GM19467 (cell line): ENCODE results near the gene PKD1.
"Not testable (repeated sequence)": the region's sequence is repeated elsewhere in the genome, so short reads cannot be mapped to it uniquely, and the experiment has no call there.

Source experiments
- ATAC-seq: cut with Tn5 transposase; IDR thresholded peaks from one replicate; pipeline ENCODE4 v1.9.1; 2021; ENCODE audit warnings: mild to moderate bottlenecking, moderate library complexity; ENCODE audit not compliant: unreplicated experiment

PKD1 gene

DNA sequence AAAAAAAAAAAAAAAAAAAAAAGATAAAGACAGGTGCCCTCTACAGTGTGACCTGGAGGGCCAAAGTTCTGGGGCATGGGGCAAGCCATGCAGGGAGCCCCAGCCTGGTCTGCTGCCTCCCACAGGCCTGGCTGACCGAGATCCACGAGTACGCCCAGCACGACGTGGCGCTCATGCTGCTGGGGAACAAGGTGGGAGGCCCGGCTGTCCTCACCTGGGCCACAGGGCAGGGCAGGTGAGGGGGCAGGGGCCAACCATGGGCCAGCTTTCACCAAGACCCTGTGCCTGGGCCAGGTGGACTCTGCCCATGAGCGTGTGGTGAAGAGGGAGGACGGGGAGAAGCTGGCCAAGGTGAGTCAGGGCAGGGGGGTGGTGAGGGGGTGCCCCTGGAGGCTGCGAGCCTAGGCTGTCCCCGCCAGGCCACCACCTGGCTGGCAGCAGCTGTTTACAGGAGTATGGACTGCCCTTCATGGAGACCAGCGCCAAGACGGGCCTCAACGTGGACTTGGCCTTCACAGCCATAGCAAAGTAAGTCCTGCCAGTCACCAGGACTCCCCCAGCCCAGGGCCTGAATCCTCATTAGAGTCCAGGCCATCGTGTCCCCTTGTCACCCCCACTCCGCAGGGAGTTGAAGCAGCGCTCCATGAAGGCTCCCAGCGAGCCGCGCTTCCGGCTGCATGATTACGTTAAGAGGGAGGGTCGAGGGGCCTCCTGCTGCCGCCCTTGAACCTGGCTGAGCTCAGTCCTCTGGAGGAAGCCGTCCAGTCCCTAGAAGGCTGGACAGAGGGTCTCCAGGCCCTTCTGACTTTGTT, 17.2 kb upstream of the PKD1 start:
- no peak for ATAC-seq

DNA sequence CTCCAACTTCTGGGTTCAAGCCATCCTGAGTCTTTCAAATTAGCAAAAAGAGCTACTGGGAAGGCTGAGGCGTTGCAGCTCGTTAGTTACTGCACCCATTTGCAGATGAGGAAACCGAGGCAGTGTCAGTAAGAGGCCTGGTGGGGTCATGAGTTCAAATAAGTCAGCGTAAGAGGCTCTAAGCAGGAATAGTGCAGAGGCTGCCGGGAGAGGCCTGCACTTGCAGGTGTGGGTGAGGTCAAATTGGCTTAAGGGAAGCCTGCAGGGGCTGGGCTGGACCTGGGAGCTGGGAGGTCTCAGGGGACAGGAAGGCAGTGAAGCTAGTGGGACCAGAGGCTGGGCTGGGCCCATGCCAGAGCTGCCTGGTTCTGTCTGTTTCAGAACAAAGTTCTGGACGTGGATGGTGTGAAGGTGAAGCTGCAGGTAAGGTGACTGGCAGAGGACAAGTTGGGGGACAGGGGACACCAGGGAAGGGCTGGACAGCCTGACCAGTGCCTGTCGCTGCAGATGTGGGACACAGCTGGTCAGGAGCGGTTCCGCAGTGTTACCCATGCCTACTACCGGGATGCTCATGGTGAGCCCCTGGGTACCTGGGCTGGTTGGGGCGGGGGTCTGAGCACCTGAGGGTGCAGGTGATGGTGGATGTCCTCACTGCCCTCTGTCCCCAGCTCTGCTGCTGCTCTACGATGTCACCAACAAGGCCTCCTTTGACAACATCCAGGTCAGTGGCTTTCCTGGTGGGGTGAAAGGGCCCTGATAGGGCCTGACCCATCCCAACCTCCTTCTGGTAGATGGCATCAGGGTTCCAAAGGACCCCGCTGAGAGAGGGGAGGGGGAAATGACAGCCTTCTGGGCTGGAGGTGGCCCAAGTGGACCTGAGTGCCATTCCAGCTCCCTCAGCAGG, 15.7 kb upstream of the PKD1 start:
- no peak for ATAC-seq

DNA sequence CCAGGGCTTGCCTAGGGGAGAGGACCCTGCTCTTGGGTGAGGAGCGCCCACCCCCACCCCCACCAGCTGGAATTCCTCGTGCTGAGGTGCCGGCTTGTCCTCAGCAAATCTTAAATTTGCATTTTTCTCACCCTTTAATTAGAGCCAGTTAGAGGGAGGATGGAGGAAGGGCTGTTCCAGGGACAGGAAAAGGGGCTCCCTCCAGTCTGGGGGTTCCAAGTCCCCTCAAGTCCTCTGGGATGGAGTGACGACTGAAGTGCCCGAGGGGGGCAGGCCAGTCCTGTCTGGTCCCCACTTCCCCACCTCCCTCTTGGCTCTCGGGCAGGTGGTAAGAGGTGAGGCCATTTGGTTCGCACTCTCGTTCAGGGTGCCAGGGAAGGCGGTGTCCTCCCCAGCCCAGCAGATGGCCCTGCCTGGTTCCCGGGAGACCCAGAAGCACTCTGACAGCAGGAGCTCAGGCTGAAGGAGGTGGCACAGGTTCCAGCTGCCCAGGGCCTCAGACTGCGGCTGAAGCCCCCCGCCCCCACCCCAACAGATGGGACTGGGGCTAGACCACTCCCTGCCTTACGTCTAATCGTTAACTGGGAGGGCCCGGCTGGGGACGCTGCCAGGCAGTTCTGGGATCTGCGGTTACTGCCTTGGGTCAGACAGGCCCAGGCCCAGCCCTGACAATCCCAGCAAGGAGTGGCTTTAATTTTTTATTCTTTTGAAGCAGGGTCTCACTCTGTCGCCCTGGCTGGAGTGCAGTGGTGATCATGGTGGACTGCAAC, 14.9 kb upstream of the PKD1 start:
- ATAC-seq, result no peak

DNA sequence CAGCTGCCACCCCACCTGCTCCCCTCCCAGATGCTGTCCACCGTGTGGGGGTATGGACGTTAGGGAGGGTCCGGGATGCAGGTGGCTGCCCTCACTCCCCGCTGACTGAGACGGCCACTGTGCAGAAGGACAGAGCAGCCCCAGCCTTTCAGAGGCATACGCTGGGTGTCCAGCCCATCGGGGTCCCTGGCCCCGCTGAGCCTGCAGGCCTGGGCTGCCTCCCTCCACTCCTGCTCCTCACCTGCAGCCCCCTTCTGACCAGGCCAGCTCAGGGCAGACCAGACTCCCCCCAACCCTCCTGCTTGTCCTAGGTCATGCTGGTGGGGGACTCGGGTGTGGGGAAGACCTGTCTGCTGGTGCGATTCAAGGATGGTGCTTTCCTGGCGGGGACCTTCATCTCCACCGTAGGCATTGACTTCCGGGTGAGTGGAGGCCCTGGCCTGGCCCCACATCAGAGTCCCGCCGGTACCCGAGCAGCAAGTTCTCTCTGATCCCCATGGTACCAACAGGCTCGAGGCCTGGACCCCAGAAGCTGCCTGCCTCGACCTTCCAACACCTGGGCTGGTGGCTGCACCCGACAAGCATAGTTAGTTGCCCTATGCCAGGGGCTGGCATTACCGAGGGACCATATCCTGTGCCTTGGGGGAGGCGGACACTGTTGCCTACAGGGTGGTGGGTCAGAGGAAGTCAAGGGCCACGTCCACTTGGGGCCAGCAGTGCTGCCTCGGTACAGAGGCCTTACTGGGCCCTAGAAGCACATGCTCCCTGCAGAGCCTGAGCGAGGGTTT, 14.1 kb upstream of the PKD1 start:
- ATAC-seq, result no peak

DNA sequence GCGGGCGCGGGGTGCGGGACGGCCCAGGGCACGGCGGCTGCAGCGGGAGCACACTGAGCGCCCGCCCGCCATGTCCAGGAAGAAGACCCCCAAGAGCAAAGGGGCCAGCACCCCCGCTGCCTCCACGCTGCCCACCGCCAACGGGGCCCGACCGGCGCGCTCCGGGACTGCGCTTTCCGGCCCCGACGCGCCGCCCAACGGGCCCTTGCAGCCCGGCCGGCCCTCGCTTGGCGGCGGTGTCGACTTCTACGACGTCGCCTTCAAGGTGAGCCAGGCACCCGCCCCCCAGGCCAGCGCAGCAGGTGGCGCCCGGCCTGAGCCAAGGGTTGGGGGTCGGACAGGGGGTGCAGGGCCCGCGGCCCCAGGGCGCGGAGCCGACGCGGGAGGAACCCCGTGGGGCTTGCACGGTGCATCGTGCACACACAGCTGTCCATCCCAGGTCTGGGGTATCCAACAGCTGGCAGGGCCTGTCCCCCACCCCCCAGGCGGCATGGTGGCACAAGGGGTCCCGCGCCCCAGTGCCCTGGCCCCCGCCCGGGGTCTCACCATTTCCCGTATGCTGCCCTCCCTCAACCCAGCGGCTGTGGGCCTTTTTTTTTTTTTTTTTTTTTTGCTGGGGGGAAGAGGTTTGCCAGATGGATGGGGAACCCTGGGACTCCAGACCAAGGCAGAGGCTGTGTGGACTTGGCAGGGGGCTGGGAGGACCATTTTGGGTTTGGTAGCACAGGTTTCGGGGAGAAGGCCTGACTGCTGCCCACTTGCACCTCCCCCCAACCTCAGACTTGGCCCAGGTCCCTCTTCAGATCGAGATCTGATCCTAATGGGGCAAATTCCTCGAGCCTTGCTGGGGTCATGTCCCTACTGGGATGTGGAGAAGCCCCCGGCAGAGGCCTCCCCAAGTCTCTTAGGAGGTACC, 13.3 kb upstream of the PKD1 start:
- ATAC-seq, result no peak

DNA sequence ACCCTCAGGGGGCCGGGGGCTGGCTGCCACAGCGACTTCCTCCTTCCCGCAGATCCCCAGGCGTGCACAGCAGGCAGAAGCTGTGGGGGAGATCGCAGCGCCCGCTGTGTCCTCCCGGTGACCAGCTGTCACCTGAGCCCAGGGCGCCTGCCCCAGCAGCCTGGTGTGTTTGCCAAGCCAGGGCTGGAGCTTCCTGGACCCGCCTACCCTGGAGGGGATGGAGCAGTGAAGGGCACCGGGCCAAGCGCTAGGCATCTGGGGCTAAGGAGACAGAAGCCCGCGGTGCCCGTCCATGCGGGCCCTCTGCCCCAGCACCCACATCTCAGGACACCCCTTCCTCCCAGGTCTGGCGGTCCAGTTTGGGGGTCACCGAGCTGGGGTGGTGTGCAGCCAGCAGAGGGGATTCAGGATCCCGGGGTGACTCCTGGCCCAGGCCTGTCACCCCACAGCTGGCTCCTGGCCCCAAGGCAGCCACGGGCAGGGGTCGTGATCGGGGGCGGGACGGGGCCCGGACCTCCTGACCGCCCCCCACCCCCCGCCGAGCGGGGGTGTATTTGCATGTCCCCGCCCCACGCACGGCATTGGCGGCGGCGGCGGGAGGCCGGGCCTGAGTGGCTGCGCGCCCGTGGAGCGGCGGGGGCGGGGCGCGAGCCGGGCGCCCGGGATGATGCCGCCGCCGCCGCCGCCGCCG, 12.4 kb upstream of the PKD1 start, which contains the start of gene RAB26:
RAB26 (plus strand) TSS at position 645 of the 691 bp plus-strand sequence. CDS start 159 bp downstream, outside the sequence.
- ATAC-seq, result no peak

DNA sequence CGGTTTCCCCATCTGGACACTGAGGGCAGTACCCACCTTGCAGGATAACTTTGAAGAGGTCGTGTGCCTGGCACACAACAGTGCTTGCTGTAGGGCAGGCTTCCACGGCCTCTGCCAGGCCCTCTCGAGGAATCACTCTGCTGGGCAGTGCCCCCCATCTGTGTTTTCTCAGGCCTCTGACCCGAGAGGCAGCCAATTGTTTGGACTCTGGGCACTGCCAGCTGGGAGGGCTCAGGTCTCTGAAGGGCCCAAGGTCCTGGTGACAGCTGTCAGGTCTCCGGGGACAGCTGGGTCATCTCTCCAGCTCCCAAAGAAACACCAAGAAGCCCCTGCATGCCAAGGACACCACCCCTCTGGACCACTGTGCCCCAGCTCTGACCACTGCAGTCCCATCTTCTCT, 11.7 kb upstream of the PKD1 start:
- ATAC-seq, result no peak

DNA sequence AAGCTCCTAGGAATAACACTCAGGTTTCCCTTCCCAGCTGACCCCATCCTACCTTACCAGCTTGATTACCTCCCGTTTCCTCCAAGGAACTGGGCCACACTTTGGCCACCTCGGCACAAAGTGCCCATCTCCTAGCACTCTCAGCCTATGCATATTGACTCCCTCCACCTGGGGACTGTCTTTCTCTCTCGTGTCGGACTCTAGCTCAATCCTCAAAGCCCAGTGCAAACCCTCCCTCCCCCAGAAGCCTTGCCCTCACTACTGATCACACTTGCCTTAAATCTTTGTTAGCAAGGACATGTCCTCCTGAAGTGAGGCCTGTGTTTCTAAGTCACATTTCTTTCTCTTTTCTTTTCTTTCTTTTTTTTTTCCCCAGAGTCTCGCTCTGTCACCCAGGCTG, 10.1 kb upstream of the PKD1 start:
- no peak for ATAC-seq

DNA sequence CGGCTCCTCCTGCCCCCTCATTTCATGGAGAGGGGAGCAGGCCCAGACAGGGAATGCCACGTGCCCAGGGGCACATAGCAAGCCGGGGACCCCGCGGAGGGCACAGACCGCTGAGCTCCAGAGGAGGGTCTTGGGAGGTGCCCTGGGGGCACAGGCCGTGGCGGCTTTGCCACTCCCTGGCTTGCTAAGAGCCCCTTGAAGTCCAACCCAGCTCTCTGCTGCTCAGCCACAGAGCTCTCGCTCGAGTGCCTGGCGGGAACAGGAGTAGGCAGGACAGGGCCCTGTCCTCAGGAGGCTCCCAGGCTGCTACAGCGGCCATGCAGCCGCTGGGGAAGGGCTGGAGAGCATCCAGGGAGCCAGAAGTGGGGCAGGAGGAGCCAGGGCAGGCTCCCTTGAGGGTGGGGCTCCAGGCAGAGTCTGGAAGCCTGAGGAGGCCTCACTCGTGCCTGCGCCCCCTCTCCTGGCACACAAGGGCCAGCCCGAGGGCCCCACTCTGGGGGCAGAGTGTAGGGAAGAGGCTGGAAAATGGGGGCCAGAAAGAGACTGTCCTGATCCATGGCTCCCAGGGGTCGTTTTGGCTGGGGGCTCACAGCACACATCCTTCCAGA, 8.3 kb upstream of the PKD1 start:
- no peak for ATAC-seq

DNA sequence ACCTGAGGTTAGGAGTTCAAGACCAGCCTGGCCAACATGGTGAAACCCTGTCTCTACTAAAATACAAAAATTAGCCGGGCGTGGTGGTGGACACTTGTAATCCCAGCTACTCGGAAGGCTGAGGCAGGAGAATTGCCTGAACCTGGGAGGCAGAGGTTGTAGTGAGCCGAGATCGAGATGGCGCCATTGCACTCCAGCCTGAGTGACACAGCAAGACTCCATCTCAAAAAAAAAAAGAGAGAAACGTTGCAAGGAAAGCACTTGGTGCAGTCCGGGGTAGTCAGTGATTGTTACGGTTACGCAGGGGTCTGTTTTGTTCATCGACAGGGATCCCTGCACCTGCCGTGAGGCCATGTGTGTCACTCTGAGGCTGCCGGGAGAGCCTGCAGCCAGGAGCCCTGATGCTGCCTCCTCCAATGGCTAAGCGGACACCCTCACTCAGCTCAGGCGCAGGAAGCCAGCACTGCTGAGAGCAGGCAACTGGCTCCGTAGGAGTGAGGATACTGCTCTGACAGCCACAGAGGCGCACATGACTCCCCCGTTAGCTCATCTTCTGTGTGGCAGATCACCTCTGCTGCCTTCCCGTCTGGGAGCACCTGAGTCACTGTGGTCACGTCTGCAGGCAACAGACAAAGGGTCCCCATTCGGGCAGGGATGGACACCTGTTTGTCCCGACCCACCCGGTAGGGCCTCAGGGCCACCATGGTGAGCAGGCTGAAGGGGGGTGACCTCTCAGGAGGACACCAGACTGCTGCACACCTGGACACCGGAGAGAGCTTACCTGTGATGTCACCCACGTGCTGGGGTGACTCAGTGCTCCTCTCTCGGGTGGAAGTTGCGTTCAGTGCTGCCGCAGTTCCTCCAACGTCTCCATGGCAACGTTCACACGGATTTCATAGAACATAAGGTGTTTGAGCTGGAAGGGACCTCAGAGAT, 7.5 kb upstream of the PKD1 start:
- no peak for ATAC-seq

DNA sequence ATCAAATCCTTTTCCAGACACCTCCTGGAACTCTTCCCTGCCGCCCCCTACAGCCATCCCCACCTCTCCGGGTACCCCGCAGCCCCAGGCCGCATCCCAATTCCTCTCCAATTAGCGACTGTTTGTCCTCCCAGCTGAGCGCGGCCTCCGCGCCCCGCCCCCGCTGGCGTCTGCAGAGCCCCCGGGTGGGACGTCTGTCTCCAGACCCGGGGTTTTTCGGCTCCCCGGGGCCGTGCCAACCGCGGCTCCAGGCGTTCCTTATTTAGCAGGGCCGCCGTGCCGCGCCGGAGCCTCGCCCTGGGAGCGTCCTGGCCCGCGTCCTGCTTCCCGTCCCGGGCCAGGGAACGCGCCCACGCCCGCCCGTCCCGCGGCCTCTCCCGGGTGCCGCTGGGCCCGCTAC, 627 bp downstream of the PKD1 start:
- not testable (repeated sequence) for ATAC-seq

DNA sequence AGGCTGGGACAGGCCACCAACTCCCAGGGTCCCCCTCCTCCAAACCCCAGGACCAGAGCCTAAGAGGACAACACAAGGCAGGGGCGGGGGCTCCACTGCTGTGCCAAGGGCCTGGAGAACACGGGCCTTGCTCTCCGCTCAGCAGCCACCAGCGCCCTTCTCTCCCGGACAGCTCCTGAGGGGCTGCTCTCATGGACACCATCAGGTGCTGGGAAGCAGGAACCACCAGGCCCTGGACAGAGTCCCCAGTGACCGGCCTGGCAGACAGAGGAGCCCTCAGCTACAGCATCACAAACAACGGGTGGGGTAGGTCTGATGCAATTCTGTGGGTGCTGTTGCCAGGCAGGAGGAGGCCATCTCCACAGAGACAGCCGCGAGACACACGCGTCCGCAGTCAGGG, 1.9 kb downstream of the PKD1 start:
- ATAC-seq, result not testable (repeated sequence)

DNA sequence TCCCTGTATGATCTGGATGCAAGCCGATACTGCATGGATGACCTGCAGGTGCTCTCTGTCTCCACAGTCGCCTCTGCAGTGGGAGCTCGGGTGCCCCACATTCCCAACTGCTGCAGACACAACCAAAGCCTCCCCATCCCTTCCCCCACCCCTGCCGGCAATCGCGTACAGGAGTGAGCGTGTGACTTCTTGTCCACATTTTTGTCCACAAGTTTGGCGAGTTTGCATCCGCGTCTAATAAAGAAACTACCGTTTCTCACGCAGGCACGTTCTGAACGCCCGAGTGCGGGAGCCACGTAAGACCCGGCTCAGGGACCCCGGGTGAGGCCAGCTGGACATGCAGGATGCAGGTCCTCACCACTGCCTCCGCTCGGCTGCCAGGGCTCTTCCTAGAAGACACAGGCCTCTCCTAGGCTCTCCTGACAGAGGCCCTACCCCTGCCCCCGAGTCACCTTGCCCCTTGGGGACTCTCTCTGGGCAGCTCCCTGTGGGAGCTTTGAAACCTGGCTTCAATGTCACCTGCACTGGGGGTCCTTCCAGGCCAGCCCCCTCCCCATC, 5.7 kb downstream of the PKD1 start:
- not testable (repeated sequence) for ATAC-seq

DNA sequence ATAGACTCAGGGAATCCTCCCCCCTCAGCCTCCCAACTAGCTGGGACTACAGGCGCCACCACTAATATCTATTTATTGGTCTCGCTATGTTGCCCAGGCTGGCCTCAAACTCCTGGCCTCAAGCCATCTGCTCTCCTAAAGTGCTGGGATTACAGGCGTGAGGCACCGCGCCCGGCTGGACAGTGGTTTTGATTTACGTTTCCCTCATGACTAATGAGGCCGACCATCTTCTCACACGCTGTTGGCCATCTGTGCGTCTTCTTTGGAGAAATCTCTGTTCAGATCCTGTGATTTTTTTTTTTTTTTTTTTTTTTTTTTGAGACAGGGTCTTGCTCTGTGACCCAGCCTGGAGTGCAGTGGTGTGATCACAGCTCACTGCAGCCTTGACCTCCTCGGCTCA, 6.4 kb downstream of the PKD1 start:
- ATAC-seq, result not testable (repeated sequence)

DNA sequence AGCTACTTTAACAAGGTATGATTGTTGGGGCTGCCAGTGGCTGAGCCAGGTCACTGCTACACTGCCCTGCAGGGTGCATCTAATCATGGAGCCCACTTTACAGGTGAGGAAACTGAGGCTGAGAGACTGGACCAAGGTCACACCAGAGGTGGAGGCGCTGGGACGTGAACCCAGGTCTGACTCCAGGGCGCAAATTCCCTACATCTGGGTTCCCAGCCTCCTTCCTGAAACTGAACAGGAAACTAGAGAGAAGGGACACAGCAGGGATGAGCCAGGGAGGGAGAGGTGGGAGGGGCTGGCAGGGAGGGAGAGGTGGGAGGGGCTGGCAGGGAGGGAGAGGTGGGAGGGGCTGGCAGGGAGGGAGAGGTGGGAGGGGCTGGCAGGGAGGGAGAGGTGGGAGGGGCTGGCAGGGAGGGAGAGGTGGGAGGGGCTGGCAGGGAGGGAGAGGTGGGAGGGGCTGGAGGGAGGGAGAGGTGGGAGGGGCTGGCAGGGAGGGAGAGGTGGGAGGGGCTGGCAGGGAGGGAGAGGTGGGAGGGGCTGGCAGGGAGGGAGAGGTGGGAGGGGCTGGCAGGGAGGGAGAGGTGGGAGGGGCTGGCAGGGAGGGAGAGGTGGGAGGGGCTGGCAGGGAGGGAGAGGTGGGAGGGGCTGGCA, 7.9 kb downstream of the PKD1 start:
- ATAC-seq, result not testable (repeated sequence)

DNA sequence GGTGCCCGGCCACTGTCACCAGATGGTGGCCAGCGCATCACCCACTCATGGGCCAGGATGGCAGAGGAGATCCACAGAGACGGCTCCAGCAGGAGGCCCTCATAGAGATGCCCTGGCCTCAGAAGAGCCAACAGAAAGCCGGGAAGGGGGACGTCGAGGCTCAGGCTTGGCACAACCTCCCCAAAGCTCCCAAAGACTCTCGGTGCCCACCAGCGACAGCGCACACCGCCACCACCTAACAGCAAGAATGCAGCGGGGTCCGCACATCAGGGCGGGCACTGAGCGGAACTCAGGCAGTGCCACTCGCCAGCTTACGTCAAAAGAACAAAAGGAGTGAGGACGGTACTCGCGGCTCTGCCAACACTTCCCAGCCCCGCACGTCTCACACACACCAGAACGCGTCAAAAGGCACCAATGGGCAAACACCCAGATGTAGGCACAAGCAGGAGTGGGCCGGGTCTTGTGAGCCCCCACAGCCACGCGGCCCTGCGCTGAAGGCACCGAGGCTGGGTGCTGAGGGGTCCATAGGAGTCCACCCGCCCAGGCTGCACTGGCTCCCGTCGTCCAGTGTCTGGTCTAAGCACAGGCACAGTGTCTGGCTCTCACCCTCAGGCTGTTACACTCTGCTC, 8.7 kb downstream of the PKD1 start:
- not testable (repeated sequence) for ATAC-seq
